B cell (primary cell): ENCODE measurements around the gene KLHDC7B. TPM values are rescaled to one million over a fixed set of nuclear protein-coding genes. Genes with fewer than 3 reads are reported as not detected.
A peak's percentile ranks its signal among the peaks of the same experiment; 100 is the strongest.

Experiments
- ATAC-seq: fragments of 200-7000 bp; cut with Tn5 transposase; one replicate; pipeline ENCODE4 v1.10.0; 2021; ENCODE audit warnings: low read depth, mild to moderate bottlenecking, moderate number of reproducible peaks, moderate library complexity
- CTCF ChIA-PET: fragments of 350-600 bp; sonication (Branson Sonifier 250); formaldehyde crosslinking; loops from one replicate; lab custom pipeline; 2021; ENCODE audit warnings: antibody characterized with exemption, inconsistent platforms; lab: Charles Lee
- POLR2A ChIA-PET: fragments of 350-600 bp; sonication (Branson Sonifier 250); formaldehyde crosslinking; loops from one replicate; lab custom pipeline; 2021; ENCODE audit warnings: antibody characterized with exemption; lab: Charles Lee
- DNase-seq: peaks from one replicate; pipeline ENCODE4 v3.0.0; 2013
- H2AFZ ChIP-seq: 2 replicates; pipeline ENCODE4 v1.6.1; 2012; ENCODE audit warnings: mild to moderate bottlenecking, low read depth, low read length; ENCODE audit not compliant: insufficient read depth, poor library complexity, severe bottlenecking
- H3K27ac ChIP-seq, 2 donors: 1 replicate in 1 of 2; 2 replicates in 1 of 2; pipeline ENCODE4 v1.5.1; 2012 to 2013; ENCODE audit warnings: low read length in 2 of 2, mild to moderate bottlenecking in 2 of 2, moderate library complexity in 1 of 2
- H3K27me3 ChIP-seq, 4 experiments: fragments of 200-600 bp in 1 of 4; sonication (generic) in 1 of 4; replicated peaks in 1 of 4; 1 replicate in 2 of 4; 2 replicates in 2 of 4; pipeline versions ENCODE4 v1.6.1 to v1.7.0; 2013 to 2016; ENCODE audit warnings: low read length in 3 of 4, mild to moderate bottlenecking in 2 of 4, mixed read lengths in 1 of 4, moderate library complexity in 1 of 4; ENCODE audit not compliant: insufficient read depth in 4 of 4, control insufficient read depth in 3 of 4; ENCODE audit errors: control extremely low read depth in 1 of 4
- H3K36me3 ChIP-seq, 2 experiments: replicated peaks in 1 of 2; 1 replicate in 1 of 2; 2 replicates in 1 of 2; pipeline versions ENCODE4 v1.6.1 to v1.7.1; 2013; ENCODE audit warnings: low read length in 1 of 2; ENCODE audit not compliant: insufficient read depth in 2 of 2, control insufficient read depth in 1 of 2; ENCODE audit errors: control extremely low read depth in 1 of 2, extremely low read depth in 1 of 2
- H3K4me1 ChIP-seq, 2 donors: fragments of 200-600 bp in 1 of 2; sonication (generic) in 1 of 2; 1 replicate in 1 of 2; 2 replicates in 1 of 2; pipeline versions ENCODE4 v1.5.1 to v1.6.1; 2013 to 2017; ENCODE audit warnings: low read length in 2 of 2; ENCODE audit not compliant: control insufficient read depth in 2 of 2, insufficient read depth in 2 of 2
- H3K4me2 ChIP-seq: replicated peaks from 2 replicates; pipeline ENCODE3; 2012; ENCODE audit warnings: mild to moderate bottlenecking, low read depth, low read length; ENCODE audit not compliant: poor library complexity, severe bottlenecking
- H3K4me3 ChIP-seq, 5 experiments: fragments of 200-600 bp in 1 of 5; sonication (generic) in 1 of 5; 1 replicate in 3 of 5; 2 replicates in 2 of 5; pipeline versions ENCODE4 v1.5.1 to v1.7.0; 2011 to 2016; ENCODE audit warnings: low read length in 4 of 5, mild to moderate bottlenecking in 4 of 5, low read depth in 2 of 5, control low read depth in 1 of 5, moderate library complexity in 1 of 5; ENCODE audit not compliant: insufficient read depth in 1 of 5; ENCODE audit errors: control extremely low read depth in 1 of 5, extremely low read depth in 1 of 5
- H3K79me2 ChIP-seq: fragments of 200-600 bp; sonication (generic); one replicate; pipeline ENCODE4 v1.6.0; 2016; ENCODE audit warnings: low read length; ENCODE audit not compliant: control insufficient read depth, insufficient read depth
- H3K9ac ChIP-seq: fragments of 200-600 bp; sonication (generic); 2 replicates; pipeline ENCODE4 v1.6.1; 2017; ENCODE audit warnings: mild to moderate bottlenecking, low read length, moderate library complexity
- H3K9me3 ChIP-seq, 3 donors: one replicate each; pipeline versions ENCODE4 v1.6.1 to v1.7.1; 2013; ENCODE audit warnings: low read length in 2 of 3; ENCODE audit not compliant: control insufficient read depth in 2 of 3, insufficient read depth in 1 of 3; ENCODE audit errors: control extremely low read depth in 1 of 3
- H4K20me1 ChIP-seq: 2 replicates; pipeline ENCODE4 v1.6.0; 2012; ENCODE audit warnings: mild to moderate bottlenecking, low read length; ENCODE audit not compliant: insufficient read depth, control insufficient read depth, poor library complexity, severe bottlenecking
- H3K27ac Mint-ChIP-seq: one replicate; pipeline ENCODE4 v1.8.0; 2021; ENCODE audit warnings: mixed read lengths
- H3K27me3 Mint-ChIP-seq: one replicate; pipeline ENCODE4 v1.8.0; 2021; ENCODE audit warnings: mixed read lengths
- H3K4me1 Mint-ChIP-seq: one replicate; pipeline ENCODE4 v1.8.0; 2021; ENCODE audit warnings: mixed read lengths
- H3K4me3 Mint-ChIP-seq: one replicate; pipeline ENCODE4 v1.8.0; 2021; ENCODE audit warnings: mixed read lengths
- H3K9me3 Mint-ChIP-seq: one replicate; pipeline ENCODE4 v1.8.0; 2022; ENCODE audit warnings: mixed read lengths; ENCODE audit not compliant: insufficient read depth
- EZH2 ChIP-seq: IDR thresholded peaks from 2 replicates; pipeline ENCODE4 v1.6.1; 2012; ENCODE audit warnings: borderline replicate concordance, low read depth, mild to moderate bottlenecking, moderate library complexity, low read length; ENCODE audit not compliant: insufficient read depth, poor library complexity, severe bottlenecking
- WGBS: methylation state at CpG from one replicate; pipeline ENCODE4 v1.1.5; 2013; ENCODE audit warnings: missing lambda C conversion rate; ENCODE audit not compliant: insufficient coverage; 5-methylcytosine and 5-hydroxymethylcytosine counted together
- intact Hi-C: fragments of 100-400 bp; cut with micrococcal nuclease; formaldehyde crosslinking; loops from one replicate; pipeline ENCODE4 v1.10.0; 2022
- polyA plus RNA-seq: library from polyadenylated mRNA; depleted of rRNA; stranded (reverse); fragments of >200 nt; gene quantifications from 2 replicates; pipeline ENCODE4 v1.2.3, GENCODE V29; 2012
- total RNA-seq, 2 donors: library from RNA; stranded (reverse); fragments of 120-200 nt in 1 of 2; gene quantifications; 1 replicate in 1 of 2; 2 replicates in 1 of 2; pipeline versions ENCODE4 v1.2.3 to v1.2.4, GENCODE V29; 2013 to 2022
- TF ChIP-seq, protein P1 (sequence below): fragments of 200-600 bp; IDR thresholded peaks from one replicate; pipeline ENCODE4 v1.8.0; 2022; ENCODE audit warnings: antibody characterized with exemption, mild to moderate bottlenecking

Gene KLHDC7B
- total and polyA plus RNA-seq, 2 donors (not counting 1 experiment from before 2014, with no cell fraction given) = 1.8 to 6.2 TPM

DNA sequence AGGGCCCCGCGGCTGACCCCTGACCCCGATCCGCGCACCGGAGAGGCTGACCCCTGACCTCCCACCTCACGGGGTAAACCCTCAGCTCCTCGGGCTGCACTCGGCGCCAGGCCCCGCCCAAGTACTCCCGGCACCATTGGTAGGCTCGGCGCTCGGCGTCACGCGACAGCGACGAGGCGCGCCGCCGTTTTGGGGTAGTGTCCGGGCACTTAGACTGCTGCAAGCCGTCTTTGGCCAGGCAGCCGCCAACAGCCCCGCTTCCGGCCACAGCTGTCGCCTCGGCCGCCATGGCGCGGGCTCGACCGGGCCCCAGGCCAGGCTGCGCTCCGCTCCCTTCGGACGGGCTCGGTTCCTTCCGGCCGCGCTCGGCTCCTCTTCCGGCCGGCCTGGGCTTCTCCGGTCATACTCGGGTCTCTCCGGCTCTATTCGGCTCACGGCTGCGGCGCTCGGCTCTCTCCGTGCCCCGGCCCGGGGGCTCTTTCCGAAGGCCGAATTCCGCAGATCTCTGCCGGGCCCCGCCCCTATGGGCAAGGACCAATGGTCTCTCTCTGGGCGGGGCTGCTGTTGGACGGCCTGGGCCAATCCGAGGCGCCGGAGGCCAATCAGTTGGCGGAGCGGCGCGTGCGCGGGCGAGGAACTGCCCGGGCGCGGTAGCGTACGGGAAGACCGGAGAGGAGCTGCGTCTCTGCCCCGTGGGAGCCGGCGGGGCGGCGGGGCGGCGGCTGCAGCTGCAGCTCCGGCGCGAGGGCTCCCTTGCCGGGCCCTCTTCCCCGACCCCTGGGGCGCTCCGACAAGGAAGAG is 37.0 kb downstream of the KLHDC7B start, which contains the start of gene CHKB:
CHKB (minus strand) TSS at position 357 of the 801 bp plus-strand sequence; CDS start at position 289, 68 bp downstream.
- peaks cover 24% of the 10 kb centered on the region for H3K4me1 Mint-ChIP-seq
- peaks cover 14 to 19% of the 10 kb centered on the region in 2 donors for H3K4me1 ChIP-seq
- intact Hi-C loops = loop anchor here (1.0 to 5.0 kb wide), 8 partner anchors 20 to 330 kb away; partner anchors contain the start of genes ARSA, HDAC10, NCAPH2 and PPP6R2
- no peaks in the 10 kb centered on the region for H3K27me3 Mint-ChIP-seq
- WGBS = under 1% methylated on average over 96 of the region's 96 CpGs
- TF ChIP-seq, protein P1, sequence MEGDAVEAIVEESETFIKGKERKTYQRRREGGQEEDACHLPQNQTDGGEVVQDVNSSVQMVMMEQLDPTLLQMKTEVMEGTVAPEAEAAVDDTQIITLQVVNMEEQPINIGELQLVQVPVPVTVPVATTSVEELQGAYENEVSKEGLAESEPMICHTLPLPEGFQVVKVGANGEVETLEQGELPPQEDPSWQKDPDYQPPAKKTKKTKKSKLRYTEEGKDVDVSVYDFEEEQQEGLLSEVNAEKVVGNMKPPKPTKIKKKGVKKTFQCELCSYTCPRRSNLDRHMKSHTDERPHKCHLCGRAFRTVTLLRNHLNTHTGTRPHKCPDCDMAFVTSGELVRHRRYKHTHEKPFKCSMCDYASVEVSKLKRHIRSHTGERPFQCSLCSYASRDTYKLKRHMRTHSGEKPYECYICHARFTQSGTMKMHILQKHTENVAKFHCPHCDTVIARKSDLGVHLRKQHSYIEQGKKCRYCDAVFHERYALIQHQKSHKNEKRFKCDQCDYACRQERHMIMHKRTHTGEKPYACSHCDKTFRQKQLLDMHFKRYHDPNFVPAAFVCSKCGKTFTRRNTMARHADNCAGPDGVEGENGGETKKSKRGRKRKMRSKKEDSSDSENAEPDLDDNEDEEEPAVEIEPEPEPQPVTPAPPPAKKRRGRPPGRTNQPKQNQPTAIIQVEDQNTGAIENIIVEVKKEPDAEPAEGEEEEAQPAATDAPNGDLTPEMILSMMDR = no peak
- no peak for TF ChIP-seq EZH2
- ChIA-PET POLR2A (interaction anchor here (1.2 to 1.7 kb wide), 6 partner anchors 20 to 114 kb away, joined by 4 to 12 read pairs (median 6); partner anchors contain the start of genes LMF2, NCAPH2, SCO2 and SYCE3), CTCF (interaction anchor here (1.0 to 1.9 kb wide), 5 partner anchors 19 to 57 kb away, joined by 3 to 6 read pairs (median 5); partner anchors contain the start of genes SCO2 and SYCE3)
- H3K36me3 ChIP-seq = peaks cover 0 to 17% of the 10 kb centered on the region in 2 experiments
- no peaks in the 10 kb centered on the region for H3K9me3 Mint-ChIP-seq
- H3K79me2 ChIP-seq = peaks cover 12% of the 10 kb centered on the region
- peak within 1 kb of the TSS; percentile 84 for H3K9ac ChIP-seq
- H3K27me3 ChIP-seq = no peaks in the 10 kb centered on the region
- ATAC-seq (peak; percentile 94), DNase-seq (peak; percentile 98)
- peak within 1 kb of the TSS; percentile 58 to 91 (median 80) for H3K4me3 ChIP-seq
- H3K4me3 Mint-ChIP-seq = peak within 1 kb of the TSS; percentile 89
- peak within 1 kb of the TSS; percentile 90 for H2AFZ ChIP-seq
- no peaks in the 10 kb centered on the region for H3K9me3 ChIP-seq
- H3K27ac Mint-ChIP-seq = peak within 1 kb of the TSS; percentile 93
- H3K27ac ChIP-seq = peak within 1 kb of the TSS; percentile 82 to 96
- peak within 1 kb of the TSS; percentile 84 for H3K4me2 ChIP-seq
- peaks cover 25% of the 10 kb centered on the region for H4K20me1 ChIP-seq
